ENCODE data around the gene SLIT1.

Gene SLIT1

GRCh38 chr10:97139651-97140048 lies 46.1 kb downstream of the SLIT1 start:
- no peak for DNase-seq (ENCODE audit: low read depth)

DNA sequence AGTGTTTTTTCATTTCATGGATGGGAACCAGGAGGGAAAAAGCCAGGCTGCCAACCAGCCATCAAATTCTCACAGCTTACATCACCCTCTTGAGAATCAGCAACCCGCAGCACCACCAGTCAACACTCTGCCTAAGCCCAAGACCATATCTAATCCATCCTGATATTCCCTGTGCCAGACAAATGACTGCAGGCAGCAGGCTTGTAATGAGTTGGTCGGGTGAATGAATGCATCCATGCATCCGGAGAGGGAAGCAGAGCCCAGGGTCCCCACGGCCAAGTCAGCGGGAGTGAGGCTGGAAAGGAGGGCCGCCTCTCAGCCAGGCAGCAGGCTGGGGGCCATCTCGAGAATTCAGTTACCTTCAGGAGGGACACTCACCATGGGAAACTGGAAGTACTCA lies 46.9 kb downstream of the SLIT1 start:
- DNase-seq (ENCODE audit: low read depth), result no peak

- no peak for DNase-seq (ENCODE audit: low read depth)
Observed at GRCh38 chr10:97138174-97138573, 47.6 kb downstream of the SLIT1 start.

DNA sequence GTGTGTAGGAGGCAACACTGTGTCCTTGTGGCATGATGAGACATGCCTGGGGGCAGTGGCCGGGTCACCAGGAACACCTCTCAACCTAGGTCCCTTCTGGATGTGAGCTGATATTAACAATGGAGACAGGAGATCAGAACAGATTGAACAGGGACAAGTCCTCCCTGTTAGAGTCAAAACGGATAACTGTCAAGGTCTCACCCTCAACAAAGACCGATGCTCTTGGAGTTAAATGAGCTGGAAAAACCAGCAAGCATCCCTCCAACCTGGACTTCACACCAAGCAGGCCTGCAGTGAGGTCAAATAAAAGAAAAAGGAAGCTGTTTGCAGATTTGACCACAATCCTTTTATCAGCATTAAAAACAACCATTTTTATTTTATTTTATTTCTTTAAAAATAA lies 49.0 kb downstream of the SLIT1 start:
- DNase-seq (ENCODE audit: low read depth), result no peak

- no peak for DNase-seq (ENCODE audit: low read depth)
Observed at GRCh38 chr10:97135464-97135863, 50.3 kb downstream of the SLIT1 start.

GRCh38 chr10:97134983-97135382 lies 50.8 kb downstream of the SLIT1 start:
- DNase-seq (ENCODE audit: low read depth), result no peak

DNA sequence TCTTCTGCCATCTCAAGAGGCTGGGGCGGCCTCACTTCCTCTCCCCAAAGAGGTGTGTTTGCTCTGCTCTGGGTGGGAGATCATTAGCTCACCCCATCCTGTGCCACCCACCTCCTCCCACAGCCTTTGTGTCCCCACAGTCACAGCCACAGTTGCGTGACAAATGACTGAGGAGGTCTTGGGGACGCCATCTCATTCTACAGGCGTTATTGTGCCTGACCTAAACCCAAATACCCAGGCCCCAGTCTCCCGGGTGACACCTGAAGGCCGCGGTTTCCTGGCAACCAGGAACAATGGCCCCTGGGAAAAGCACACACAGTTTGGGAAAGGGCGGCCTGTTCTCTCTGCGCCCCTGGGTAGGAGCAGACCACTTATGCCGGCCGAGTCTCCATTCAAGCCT lies 51.6 kb downstream of the SLIT1 start:
- no peak for DNase-seq (ENCODE audit: low read depth)

- no peak for DNase-seq (ENCODE audit: low read depth)
Observed at GRCh38 chr10:97132273-97132672, 53.5 kb downstream of the SLIT1 start.

DNA sequence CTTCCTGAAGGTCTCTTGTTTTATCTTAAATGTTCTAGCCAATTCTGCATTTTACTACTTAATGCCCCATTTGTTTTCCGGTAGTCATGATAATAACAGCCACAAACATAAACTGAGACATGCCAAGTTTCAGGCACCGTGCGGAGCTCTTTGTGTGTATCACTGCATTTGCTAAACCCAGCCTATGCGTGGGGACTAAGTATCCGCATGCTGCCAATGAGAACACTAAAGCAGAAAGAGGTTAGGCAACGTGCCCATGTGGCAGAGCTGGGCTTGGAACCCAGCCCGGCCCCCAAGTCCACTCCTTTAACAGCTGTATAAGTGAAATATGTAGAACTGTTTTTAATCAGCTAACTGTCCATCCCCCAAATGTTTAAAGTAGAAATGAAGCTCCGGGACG lies 54.1 kb downstream of the SLIT1 start:
- no peak for DNase-seq (ENCODE audit: low read depth)

DNA sequence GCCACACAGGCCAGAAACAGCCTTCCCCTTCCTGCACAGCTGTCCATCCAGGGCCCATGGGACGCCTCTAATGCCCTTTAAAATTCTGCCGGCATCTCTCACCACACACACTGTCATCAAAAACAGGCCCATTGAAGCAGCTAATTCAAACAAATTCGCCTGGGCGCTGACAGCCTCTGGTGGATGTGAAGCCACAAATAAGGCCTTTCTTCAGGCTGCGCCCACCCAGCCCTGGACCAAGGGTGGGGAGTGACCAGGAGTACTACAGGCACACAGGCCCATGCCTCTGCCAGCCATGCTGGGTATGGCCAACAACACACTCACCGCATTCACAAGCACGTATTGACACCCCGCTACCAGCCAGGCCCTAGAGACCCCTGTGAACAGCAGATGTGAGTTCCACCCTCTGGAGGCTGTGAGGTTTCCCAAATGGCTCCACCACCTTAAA lies 54.6 kb downstream of the SLIT1 start:
- no peak for DNase-seq (ENCODE audit: low read depth)

DNA sequence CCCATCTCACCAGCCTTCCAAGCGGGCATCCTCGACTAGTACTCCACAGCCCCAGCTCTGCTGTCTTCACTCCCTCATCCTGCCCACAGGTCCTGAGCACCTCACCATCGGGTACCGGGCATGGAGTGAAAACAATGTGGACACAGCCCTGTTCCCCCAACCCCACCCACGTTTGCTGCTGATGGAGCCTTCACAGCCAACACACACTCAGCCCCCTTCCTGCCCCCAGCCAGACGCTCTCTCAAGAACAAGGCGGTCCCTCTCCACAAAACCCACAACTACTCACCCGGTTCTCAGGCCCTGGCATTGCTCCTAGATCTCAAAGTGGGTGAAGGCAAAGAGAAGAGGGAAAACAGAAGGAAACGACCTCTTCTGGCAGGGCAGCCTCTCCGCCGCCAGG lies 56.1 kb downstream of the SLIT1 start:
- no peak for DNase-seq (ENCODE audit: low read depth)

DNA sequence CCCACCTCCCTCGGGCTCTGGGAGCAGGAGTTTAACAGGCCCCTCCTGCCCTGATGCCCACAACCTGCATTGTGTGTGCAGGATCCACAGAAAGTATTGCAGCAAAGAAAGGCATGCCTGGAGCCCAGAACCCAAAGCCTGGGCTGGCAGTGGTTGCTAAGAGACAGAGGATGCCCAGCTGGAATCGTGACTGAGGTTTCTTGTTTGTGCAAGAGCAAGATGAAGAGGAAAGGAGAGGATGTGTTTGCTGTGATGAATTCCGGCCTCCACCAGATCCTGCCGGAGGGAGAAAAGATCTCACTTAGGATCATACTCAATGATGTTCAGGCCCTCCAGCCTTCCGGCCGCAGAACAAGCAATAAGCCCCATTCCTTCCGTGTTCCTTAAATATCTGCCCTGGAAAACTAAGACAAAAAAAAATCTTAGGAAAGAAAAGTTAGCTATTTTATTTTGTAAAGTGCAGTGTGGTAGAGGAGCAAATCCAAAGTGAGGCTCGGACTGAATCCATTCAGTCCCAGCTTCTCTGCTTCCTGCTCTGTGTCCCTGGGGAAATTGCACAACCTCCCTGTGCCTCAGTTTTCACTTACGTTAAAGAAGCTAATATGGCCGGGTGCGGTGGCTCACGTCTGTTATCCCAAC lies 57.1 kb downstream of the SLIT1 start:
- DNase-seq (ENCODE audit: low read depth), result no peak

DNA sequence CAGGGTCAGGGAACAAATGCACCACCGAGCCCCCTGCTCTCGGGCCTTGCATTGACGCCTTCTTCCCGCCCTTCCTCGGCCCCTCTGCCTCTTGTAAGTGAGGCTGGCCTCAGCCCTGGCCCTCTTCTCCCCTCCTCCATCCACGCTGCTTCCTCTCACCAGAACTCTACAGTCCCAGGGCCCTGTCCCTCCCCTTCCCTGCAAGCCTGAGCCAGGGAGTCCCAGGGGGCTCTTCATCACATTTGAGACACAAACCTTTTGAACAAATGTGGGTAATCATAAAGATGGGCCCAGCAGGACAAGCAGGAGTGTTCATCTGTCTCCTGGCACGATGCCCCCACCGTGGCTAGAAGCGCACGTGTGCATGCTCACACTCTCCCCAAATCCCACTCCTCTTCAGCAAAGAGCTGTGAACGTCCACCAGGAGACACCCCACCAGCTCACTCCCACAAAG lies 57.7 kb downstream of the SLIT1 start:
- no peak for DNase-seq (ENCODE audit: low read depth)

DNA sequence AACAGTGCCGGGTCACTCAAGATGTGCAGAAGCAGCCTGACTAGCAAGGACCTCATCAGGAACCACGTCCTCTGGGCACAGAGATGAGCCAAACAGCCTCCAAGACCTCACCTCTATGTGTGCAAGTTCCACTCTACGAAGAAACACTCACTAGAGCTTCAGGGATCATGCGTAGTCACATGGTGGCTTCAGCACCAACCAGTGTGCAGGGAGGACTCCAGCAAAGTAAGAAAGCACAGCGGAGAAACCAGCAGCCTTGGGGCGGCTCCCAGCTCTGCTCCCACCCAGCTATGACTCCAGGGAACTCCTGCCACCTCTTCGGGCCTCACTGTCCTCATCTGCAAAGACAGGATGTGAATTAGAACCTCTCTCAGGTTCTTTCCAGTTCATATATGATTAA lies 58.2 kb downstream of the SLIT1 start:
- no peak for DNase-seq (ENCODE audit: low read depth)

GRCh38 chr10:97124211-97124610 lies 61.5 kb downstream of the SLIT1 start:
- DNase-seq (ENCODE audit: low read depth), result no peak

- DNase-seq (ENCODE audit: low read depth), result no peak
Observed at GRCh38 chr10:97123765-97124164, 62.0 kb downstream of the SLIT1 start.

DNA sequence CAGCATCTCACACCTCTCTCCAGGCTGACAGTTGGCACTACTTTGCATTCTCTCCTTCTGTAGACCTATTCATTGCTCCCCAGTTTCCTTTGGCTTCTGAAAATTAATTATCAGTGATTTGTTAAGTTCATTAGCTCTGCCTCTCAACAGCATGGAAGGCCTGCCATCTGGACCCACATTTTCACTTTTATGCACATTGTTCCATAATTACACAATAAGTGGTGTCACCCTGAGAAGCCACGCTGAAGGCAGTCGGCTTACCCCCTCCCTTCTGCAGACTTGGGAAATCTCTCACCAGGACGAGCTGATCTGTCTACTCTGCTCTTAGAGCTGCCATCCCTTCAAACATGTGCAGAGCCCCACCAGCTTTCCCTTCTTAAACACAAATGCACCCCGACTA lies 64.7 kb downstream of the SLIT1 start:
- DNase-seq (ENCODE audit: low read depth), result no peak

- no peak for DNase-seq (ENCODE audit: low read depth)
Observed at GRCh38 chr10:97120370-97120769, 65.4 kb downstream of the SLIT1 start.

GRCh38 chr10:97119058-97119745 lies 66.6 kb downstream of the SLIT1 start:
- no peak for DNase-seq (ENCODE audit: low read depth)

DNA sequence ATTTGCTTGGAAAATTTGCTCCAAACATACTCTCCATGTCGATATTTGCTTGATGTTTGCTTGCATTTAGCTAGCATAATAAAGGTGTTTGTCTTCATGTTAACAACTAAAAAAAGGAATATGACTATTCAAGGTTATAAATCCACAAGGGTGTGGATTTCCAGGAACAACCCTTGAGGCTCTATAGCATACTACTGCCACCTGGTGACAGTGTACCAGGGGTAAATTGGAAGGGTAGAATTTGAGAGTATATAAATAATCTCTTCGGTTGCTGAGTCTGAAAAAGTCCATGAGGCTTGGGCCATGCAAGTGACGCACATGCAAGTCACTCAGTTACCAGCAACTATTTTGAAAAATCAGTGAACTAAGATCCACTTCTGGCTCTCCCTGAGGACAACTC lies 68.4 kb downstream of the SLIT1 start:
- no peak for DNase-seq (ENCODE audit: low read depth)

DNA sequence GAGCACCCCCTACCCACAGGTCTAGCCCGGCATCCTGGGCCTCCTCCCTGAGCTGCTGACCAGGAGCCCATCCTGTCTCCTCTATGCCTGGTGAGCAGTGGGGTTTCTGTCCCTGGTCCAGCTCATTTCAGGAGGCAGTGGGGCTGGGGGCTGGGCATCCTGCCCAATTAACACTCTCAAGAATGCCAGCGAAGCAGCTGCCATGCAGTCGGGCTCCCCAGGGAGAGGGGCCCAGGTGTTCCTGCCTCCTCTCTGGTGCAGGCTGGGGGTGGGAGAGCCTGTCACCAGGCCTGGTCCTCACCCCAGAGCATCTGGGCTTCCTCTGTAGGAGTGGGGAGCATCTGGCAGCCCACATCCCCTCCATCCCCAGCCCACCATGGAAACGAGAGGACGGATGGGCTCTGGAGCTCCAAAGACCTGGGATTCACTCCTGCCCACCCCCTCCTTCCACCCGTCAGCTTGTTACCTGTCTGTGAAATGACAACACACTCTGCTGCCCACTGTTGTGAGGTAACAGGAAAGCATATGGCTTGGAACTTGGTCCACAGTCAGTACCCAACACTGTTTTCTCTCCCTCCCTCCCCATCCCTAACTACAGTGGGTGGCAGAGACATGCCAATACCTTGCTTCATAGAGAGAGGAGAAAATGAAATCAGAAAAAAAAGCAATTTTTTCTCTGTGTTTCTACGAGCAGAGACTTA lies 69.1 kb downstream of the SLIT1 start:
- DNase-seq (ENCODE audit: low read depth), result no peak

DNA sequence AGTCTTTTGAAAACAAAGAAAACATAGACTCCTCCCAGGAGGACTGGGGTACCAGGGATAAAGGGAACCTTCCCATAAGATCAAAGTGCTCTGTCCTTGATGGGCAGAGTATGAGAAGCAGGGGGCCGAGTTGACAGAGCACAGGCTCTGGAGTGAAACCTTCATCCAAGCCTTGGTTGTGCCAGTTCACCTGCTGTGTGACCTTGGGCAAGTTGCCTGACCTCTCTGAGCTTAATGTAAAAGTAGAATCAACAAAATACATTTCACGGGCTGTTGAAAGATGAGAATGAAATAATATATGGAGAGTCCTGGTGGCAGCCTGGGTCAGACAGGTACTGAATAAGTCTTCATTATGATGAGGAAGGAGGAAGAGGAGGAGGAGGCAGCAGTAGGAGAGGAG lies 69.9 kb downstream of the SLIT1 start:
- DNase-seq (ENCODE audit: low read depth), result no peak

DNA sequence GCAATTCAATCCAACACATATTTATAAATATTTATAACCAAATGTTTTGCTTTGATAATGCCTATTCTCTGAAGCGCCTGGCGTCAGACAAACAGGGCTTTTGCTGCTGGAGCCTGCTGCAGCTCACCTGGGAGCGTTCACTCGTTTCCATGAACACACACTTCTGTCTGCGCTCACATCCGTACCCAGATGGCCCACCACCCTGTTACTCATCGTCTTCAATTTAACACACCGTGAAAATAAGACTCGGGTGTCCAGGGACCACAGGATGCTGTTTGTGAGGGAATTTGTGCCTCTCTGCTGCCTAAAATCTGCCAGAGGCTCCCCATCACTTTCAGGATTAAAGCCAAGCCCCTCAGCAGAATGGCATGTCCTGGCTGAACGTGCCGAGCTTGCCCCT lies 74.1 kb downstream of the SLIT1 start:
- no peak for DNase-seq (ENCODE audit: low read depth)

Data from T follicular helper cell (primary cell).